ENCODE measurements around the gene BOD1L1. TPM values are rescaled to one million over a fixed set of nuclear protein-coding genes. Genes with fewer than 3 reads are reported as not detected.

Gene BOD1L1
- total RNA-seq, 3 donors from 2014 or later = 29.6 to 46.2 (median 39.3) TPM

DNA sequence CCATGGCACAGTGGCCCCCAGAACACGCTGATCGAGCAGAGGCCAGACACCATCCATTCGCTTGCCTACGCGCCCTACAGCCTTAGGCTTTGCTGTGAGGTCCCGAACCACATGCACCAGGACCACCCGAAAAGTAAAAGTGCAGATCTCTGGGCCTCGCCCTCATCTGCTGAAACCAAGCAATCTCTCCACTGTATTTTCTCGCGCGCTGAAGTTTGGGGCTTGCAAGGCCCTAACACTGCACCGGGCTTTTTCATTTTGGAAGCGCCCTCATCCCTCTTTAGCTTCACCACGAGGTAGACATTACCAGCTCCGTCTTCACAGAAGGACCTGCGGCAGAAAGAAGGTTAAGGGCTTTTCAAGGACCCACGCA, 104.4 kb downstream of the BOD1L1 start:
- no peak for DNase-seq
- intact Hi-C loops (cut with DNase I, micrococcal nuclease) = no loop called here
- H3K4me3 ChIP-seq = no peak overlapping the region
- no peaks in the 10 kb centered on the region for H3K9me3 ChIP-seq
- ATAC-seq = no peak
- TF ChIP-seq, protein P1, sequence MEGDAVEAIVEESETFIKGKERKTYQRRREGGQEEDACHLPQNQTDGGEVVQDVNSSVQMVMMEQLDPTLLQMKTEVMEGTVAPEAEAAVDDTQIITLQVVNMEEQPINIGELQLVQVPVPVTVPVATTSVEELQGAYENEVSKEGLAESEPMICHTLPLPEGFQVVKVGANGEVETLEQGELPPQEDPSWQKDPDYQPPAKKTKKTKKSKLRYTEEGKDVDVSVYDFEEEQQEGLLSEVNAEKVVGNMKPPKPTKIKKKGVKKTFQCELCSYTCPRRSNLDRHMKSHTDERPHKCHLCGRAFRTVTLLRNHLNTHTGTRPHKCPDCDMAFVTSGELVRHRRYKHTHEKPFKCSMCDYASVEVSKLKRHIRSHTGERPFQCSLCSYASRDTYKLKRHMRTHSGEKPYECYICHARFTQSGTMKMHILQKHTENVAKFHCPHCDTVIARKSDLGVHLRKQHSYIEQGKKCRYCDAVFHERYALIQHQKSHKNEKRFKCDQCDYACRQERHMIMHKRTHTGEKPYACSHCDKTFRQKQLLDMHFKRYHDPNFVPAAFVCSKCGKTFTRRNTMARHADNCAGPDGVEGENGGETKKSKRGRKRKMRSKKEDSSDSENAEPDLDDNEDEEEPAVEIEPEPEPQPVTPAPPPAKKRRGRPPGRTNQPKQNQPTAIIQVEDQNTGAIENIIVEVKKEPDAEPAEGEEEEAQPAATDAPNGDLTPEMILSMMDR (IDR thresholded peaks at IDR 0.05) = no peak
- H3K36me3 ChIP-seq (ENCODE audit: low read depth) = no peaks in the 10 kb centered on the region
- no peaks in the 10 kb centered on the region for H3K4me1 ChIP-seq (ENCODE audit: low read depth)

DNA sequence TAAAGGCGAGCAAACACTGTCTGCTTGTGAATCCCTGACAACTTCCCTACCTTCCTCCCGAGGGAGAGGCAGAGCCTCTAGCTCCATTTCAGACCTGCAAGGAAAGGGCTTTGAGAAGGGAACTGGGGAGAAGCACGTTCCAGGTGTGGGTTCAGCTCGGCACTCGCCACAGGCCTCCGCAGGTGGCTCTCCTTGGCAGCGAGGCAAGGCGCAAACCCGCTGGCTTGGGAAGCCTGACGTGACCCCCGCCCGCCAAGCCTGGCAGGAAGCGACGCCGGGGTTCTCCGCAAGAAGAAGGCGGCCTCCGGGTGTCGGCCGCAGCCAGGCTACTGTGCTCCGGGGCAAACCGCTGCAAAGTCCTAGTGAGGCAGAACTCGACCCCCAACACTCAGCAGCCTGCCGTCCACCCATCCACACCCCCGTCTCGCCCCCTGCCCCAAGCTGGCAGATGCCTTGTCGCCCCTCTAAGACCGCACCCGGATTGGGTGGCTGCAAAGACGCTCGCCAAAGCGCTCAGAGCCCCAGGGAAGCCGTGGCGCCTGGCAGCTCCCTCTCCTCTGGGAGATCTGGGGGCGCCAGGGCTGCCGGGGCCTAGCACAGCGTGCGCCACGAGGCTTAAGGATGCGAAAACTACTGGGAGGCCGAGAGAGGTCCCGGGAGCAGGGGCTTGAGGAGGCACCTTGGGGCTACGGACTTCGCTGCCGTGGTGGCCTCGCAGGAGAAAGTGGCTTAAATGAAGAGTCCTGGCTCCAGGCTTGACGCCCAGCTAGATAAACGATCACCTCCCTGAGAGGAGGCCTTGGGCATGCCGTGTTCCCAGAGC, 105.0 kb downstream of the BOD1L1 start:
- H3K4me1 ChIP-seq (ENCODE audit: low read depth) = no peaks in the 10 kb centered on the region
- H3K9me3 ChIP-seq = no peaks in the 10 kb centered on the region
- intact Hi-C loops (cut with DNase I, micrococcal nuclease) = no loop called here
- TF ChIP-seq, protein P1 (IDR thresholded peaks at IDR 0.05) = no peak
- DNase-seq = no peak
- H3K4me3 ChIP-seq = no peak overlapping the region
- ATAC-seq = no peak
- H3K36me3 ChIP-seq (ENCODE audit: low read depth) = no peaks in the 10 kb centered on the region

GRCh38 chr4:13521047-13521446, 106.5 kb downstream of the BOD1L1 start:
- ATAC-seq = no peak
- intact Hi-C loops (cut with DNase I, micrococcal nuclease) = no loop called here
- Histone ChIP-seq H3K4me1 (ENCODE audit: low read depth) (no peaks in the 10 kb centered on the region), H3K9me3 (no peaks in the 10 kb centered on the region), H3K36me3 (ENCODE audit: low read depth) (no peaks in the 10 kb centered on the region), H3K4me3 (no peak overlapping the region)
- TF ChIP-seq, protein P1 (IDR thresholded peaks at IDR 0.05) = no peak
- no peak for DNase-seq

Small RNA genes within 50 kb of the gene (microRNA-seq; reads per million reads assigned to microRNA genes)
- not detected for gene MIR5091

Other genes with a start within 250 kb of the BOD1L1 start
- gene RAB28, start 143.4 kb downstream of the BOD1L1 start, total RNA-seq = 10 to 100 TPM; 13.0 to 23.6 (median 14.5) TPM
- gene NKX3-2, start 83.2 kb downstream of the BOD1L1 start, total RNA-seq = 10 to 100 TPM in 1 of 3 donors, under 1 TPM in 2; 0.61 to 26.3 (median 0.72) TPM